GM23338 (cell line): ENCODE results near the gene ZNF366. TPM values are rescaled to one million over a fixed set of nuclear protein-coding genes. Genes with fewer than 3 reads are reported as not detected.

ENCODE experiments used
- ATAC-seq: fragments of 200-7000 bp; cut with Tn5 transposase; 3 replicates; pipeline ENCODE4 v1.9.1; 2020
- DNase-seq: peaks from one replicate; pipeline ENCODE4 v3.0.0-alpha.2; 2015; ENCODE audit warnings: low spot score
- H2AFZ ChIP-seq: fragments of 200-600 bp; sonication (generic); 2 replicates; pipeline ENCODE4 v1.8.0; 2016; ENCODE audit warnings: antibody characterized with exemption, mild to moderate bottlenecking, moderate library complexity
- H3F3A ChIP-seq: fragments of 200-600 bp; sonication (generic); replicated peaks from 2 replicates; pipeline ENCODE4 v1.8.0; 2017; ENCODE audit warnings: antibody characterized with exemption, mixed run types, low read depth
- H3K27ac ChIP-seq: fragments of 200-600 bp; sonication (generic); 2 replicates; pipeline ENCODE4 v1.6.1; 2016; ENCODE audit warnings: low read depth
- H3K27me3 ChIP-seq: fragments of 200-600 bp; sonication (generic); 2 replicates; pipeline ENCODE4 v1.8.0; 2016; ENCODE audit warnings: mild to moderate bottlenecking, mixed run types, moderate library complexity; ENCODE audit not compliant: insufficient read depth
- H3K36me3 ChIP-seq: fragments of 200-600 bp; sonication (generic); 2 replicates; pipeline ENCODE4 v1.8.0; 2016; ENCODE audit warnings: mild to moderate bottlenecking; ENCODE audit not compliant: insufficient read depth
- H3K4me1 ChIP-seq: fragments of 200-600 bp; sonication (generic); 2 replicates; pipeline ENCODE4 v1.8.0; 2016; ENCODE audit warnings: mild to moderate bottlenecking, moderate library complexity; ENCODE audit not compliant: insufficient read depth
- H3K4me2 ChIP-seq: fragments of 200-600 bp; sonication (generic); 2 replicates; pipeline ENCODE4 v1.7.1; 2017; ENCODE audit warnings: mixed run types
- H3K4me3 ChIP-seq: fragments of 200-600 bp; sonication (generic); 2 replicates; pipeline ENCODE4 v1.6.1; 2016; ENCODE audit warnings: mixed run types
- H3K79me2 ChIP-seq: fragments of 200-600 bp; sonication (generic); replicated peaks from 2 replicates; pipeline ENCODE4 v1.8.0; 2017; ENCODE audit warnings: mild to moderate bottlenecking; ENCODE audit not compliant: insufficient read depth
- H3K9me2 ChIP-seq: fragments of 200-600 bp; sonication (generic); 2 replicates; pipeline ENCODE4 v1.8.0; 2017; ENCODE audit not compliant: insufficient read depth
- H4K20me1 ChIP-seq: fragments of 200-600 bp; sonication (generic); replicated peaks from 2 replicates; pipeline ENCODE4 v1.8.0; 2017; ENCODE audit warnings: mild to moderate bottlenecking; ENCODE audit not compliant: insufficient read depth
- H3K27ac Mint-ChIP-seq: 2 replicates; pipeline ENCODE4 v1.8.0; 2020; ENCODE audit warnings: inconsistent platforms, mild to moderate bottlenecking, moderate library complexity, mixed read lengths
- H3K27me3 Mint-ChIP-seq: 3 replicates; pipeline ENCODE4 v1.8.0; 2022; ENCODE audit warnings: low read depth, mild to moderate bottlenecking, moderate library complexity, mixed read lengths, inconsistent platforms; ENCODE audit not compliant: insufficient read depth, poor library complexity
- H3K36me3 Mint-ChIP-seq: 3 replicates; pipeline ENCODE4 v1.8.0; 2021; ENCODE audit warnings: low read depth, mild to moderate bottlenecking, inconsistent platforms, moderate library complexity, mixed read lengths
- H3K4me1 Mint-ChIP-seq: 3 replicates; pipeline ENCODE4 v1.8.0; 2020; ENCODE audit warnings: mild to moderate bottlenecking, inconsistent platforms, mixed read lengths
- H3K4me3 Mint-ChIP-seq: 3 replicates; pipeline ENCODE4 v1.8.0; 2021; ENCODE audit warnings: moderate library complexity, mild to moderate bottlenecking, inconsistent platforms, mixed read lengths
- H3K9me3 Mint-ChIP-seq: 3 replicates; pipeline ENCODE4 v1.8.0; 2020; ENCODE audit warnings: moderate library complexity, mild to moderate bottlenecking, inconsistent platforms, mixed read lengths
- EZH2 ChIP-seq: fragments of 200-600 bp; sonication (generic); IDR thresholded peaks from one replicate; pipeline ENCODE4 v1.8.0; 2017; ENCODE audit warnings: antibody characterized with exemption, mild to moderate bottlenecking, low read depth; ENCODE audit not compliant: unreplicated experiment
- EZH2phosphoT487 ChIP-seq: fragments of 200-600 bp; sonication (generic); IDR thresholded peaks from one replicate; pipeline ENCODE4 v1.8.1; 2018; ENCODE audit warnings: antibody characterized with exemption; ENCODE audit not compliant: unreplicated experiment
- POLR2AphosphoS5 ChIP-seq: IDR thresholded peaks from 2 replicates; pipeline ENCODE4 v1.6.1; 2016; ENCODE audit warnings: antibody characterized with exemption, low read depth
- REST ChIP-seq: IDR thresholded peaks from one replicate; pipeline ENCODE4 v1.6.1; 2018; ENCODE audit warnings: antibody characterized with exemption; ENCODE audit not compliant: unreplicated experiment
- ZNF114 ChIP-seq: fragments of 250-450 bp; sonication (Bioruptor Pico); IDR thresholded peaks from 2 replicates; pipeline ENCODE4 v1.5.0; 2020; ENCODE audit warnings: mild to moderate bottlenecking, moderate library complexity
- ZNF331 ChIP-seq: fragments of 250-450 bp; sonication (Bioruptor Pico); IDR thresholded peaks from 2 replicates; pipeline ENCODE4 v1.5.0; 2020; ENCODE audit warnings: low read depth, mild to moderate bottlenecking, moderate library complexity
- polyA plus RNA-seq: library from polyadenylated mRNA; unstranded; fragments of >200 nt; fragmentation: Nextera tagmentation; extraction: Ambion mirVana; gene quantifications from 2 replicates; pipeline ENCODE4 v1.2.1, GENCODE V29; 2016
- total RNA-seq: library from RNA; depleted of rRNA; stranded (reverse); fragments of >200 nt; shearing (Covaris generic); gene quantifications from 2 replicates; pipeline ENCODE4 v1.2.3, GENCODE V29; 2014
- TF ChIP-seq, protein P1 (sequence below), 2 experiments: fragments of 200-600 bp in 1 of 2; sonication (generic) in 1 of 2; conservative IDR thresholded peaks; 2 replicates each; pipeline versions ENCODE4 v1.5.1 to v1.6.1; 2016 to 2017; ENCODE audit warnings: antibody characterized with exemption in 2 of 2, low read depth in 2 of 2, mild to moderate bottlenecking in 2 of 2, moderate library complexity in 1 of 2
- TF ChIP-seq, protein P2 (sequence below): fragments of 250-450 bp; sonication (Bioruptor Pico); IDR thresholded peaks from 2 replicates; pipeline ENCODE4 v1.5.0; 2020; ENCODE audit warnings: mild to moderate bottlenecking, moderate library complexity
- TF ChIP-seq, protein P3 (sequence below): IDR thresholded peaks from 2 replicates; pipeline ENCODE4 v1.6.1; 2016; ENCODE audit warnings: antibody characterized with exemption

The ZNF366 gene
- total and polyA plus RNA-seq, 2 experiments from 2014 or later: not detected

GRCh38 chr5:72523960-72524582, 16.9 kb upstream of the ZNF366 start:
- Mint-ChIP-seq H3K27ac (no peak overlapping the region), H3K36me3 (no peaks in the 10 kb centered on the region), H3K4me3 (no peak overlapping the region), H3K27me3 (no peaks in the 10 kb centered on the region), H3K9me3 (peaks cover 3% of the 10 kb centered on the region; the same call in 1 of the 3 replicates), H3K4me1 (no peaks in the 10 kb centered on the region)
- Histone ChIP-seq H3F3A (no peaks in the 10 kb centered on the region), H3K27me3 (no peaks in the 10 kb centered on the region), H3K4me1 (no peaks in the 10 kb centered on the region), H4K20me1 (no peaks in the 10 kb centered on the region), H2AFZ (no peak overlapping the region), H3K27ac (no peak overlapping the region), H3K36me3 (no peaks in the 10 kb centered on the region), H3K4me2 (no peak overlapping the region), H3K9me2 (no peaks in the 10 kb centered on the region), H3K4me3 (no peak overlapping the region), H3K79me2 (no peaks in the 10 kb centered on the region)
- DNase-seq: peak; percentile 77
- ATAC-seq: peak; percentile 73
- TF ChIP-seq EZH2phosphoT487: no peak
- TF ChIP-seq, protein P1, sequence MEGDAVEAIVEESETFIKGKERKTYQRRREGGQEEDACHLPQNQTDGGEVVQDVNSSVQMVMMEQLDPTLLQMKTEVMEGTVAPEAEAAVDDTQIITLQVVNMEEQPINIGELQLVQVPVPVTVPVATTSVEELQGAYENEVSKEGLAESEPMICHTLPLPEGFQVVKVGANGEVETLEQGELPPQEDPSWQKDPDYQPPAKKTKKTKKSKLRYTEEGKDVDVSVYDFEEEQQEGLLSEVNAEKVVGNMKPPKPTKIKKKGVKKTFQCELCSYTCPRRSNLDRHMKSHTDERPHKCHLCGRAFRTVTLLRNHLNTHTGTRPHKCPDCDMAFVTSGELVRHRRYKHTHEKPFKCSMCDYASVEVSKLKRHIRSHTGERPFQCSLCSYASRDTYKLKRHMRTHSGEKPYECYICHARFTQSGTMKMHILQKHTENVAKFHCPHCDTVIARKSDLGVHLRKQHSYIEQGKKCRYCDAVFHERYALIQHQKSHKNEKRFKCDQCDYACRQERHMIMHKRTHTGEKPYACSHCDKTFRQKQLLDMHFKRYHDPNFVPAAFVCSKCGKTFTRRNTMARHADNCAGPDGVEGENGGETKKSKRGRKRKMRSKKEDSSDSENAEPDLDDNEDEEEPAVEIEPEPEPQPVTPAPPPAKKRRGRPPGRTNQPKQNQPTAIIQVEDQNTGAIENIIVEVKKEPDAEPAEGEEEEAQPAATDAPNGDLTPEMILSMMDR (conservative IDR thresholded peaks at IDR 0.05; ENCODE audit: low read depth in 2 of 2): peak; percentile 74 to 80

DNA sequence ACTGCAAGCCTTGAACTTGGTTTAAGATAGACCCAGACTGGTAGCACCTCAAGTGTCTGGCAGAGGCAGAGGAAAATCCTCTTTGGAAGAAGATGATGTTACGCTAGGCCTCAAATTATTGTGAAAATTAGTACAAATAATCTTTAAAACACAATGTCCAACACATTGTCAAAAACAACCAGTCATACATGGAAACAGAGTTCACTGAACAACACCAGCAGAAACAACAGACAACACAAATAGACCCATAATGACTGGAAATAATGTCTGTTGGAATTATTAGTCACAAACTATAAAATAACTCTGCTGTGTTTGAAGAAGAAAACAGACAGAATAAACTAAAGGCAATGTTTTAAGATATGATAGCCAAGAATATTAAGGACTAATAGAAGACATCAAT, 15.4 kb upstream of the ZNF366 start:
- Histone ChIP-seq H3F3A (no peaks in the 10 kb centered on the region), H3K27ac (no peak overlapping the region), H3K36me3 (no peaks in the 10 kb centered on the region), H3K9me2 (no peaks in the 10 kb centered on the region), H3K4me1 (no peaks in the 10 kb centered on the region), H4K20me1 (no peaks in the 10 kb centered on the region), H2AFZ (no peak overlapping the region), H3K4me2 (no peak overlapping the region), H3K27me3 (no peaks in the 10 kb centered on the region), H3K4me3 (no peak overlapping the region), H3K79me2 (no peaks in the 10 kb centered on the region)
- DNase-seq (no peak), ATAC-seq (no peak)
- Mint-ChIP-seq H3K4me3 (no peak overlapping the region), H3K27me3 (no peaks in the 10 kb centered on the region), H3K4me1 (peaks cover 2% of the 10 kb centered on the region; the same call in 1 of the 3 replicates), H3K27ac (no peak overlapping the region), H3K9me3 (peaks cover 3% of the 10 kb centered on the region; the same call in 1 of the 3 replicates), H3K36me3 (no peaks in the 10 kb centered on the region)
- no peak for TF ChIP-seq ZNF331 (CRISPR knock-in tag)
- TF ChIP-seq ZNF114 (CRISPR knock-in tag): no peak
- TF ChIP-seq, protein P2, sequence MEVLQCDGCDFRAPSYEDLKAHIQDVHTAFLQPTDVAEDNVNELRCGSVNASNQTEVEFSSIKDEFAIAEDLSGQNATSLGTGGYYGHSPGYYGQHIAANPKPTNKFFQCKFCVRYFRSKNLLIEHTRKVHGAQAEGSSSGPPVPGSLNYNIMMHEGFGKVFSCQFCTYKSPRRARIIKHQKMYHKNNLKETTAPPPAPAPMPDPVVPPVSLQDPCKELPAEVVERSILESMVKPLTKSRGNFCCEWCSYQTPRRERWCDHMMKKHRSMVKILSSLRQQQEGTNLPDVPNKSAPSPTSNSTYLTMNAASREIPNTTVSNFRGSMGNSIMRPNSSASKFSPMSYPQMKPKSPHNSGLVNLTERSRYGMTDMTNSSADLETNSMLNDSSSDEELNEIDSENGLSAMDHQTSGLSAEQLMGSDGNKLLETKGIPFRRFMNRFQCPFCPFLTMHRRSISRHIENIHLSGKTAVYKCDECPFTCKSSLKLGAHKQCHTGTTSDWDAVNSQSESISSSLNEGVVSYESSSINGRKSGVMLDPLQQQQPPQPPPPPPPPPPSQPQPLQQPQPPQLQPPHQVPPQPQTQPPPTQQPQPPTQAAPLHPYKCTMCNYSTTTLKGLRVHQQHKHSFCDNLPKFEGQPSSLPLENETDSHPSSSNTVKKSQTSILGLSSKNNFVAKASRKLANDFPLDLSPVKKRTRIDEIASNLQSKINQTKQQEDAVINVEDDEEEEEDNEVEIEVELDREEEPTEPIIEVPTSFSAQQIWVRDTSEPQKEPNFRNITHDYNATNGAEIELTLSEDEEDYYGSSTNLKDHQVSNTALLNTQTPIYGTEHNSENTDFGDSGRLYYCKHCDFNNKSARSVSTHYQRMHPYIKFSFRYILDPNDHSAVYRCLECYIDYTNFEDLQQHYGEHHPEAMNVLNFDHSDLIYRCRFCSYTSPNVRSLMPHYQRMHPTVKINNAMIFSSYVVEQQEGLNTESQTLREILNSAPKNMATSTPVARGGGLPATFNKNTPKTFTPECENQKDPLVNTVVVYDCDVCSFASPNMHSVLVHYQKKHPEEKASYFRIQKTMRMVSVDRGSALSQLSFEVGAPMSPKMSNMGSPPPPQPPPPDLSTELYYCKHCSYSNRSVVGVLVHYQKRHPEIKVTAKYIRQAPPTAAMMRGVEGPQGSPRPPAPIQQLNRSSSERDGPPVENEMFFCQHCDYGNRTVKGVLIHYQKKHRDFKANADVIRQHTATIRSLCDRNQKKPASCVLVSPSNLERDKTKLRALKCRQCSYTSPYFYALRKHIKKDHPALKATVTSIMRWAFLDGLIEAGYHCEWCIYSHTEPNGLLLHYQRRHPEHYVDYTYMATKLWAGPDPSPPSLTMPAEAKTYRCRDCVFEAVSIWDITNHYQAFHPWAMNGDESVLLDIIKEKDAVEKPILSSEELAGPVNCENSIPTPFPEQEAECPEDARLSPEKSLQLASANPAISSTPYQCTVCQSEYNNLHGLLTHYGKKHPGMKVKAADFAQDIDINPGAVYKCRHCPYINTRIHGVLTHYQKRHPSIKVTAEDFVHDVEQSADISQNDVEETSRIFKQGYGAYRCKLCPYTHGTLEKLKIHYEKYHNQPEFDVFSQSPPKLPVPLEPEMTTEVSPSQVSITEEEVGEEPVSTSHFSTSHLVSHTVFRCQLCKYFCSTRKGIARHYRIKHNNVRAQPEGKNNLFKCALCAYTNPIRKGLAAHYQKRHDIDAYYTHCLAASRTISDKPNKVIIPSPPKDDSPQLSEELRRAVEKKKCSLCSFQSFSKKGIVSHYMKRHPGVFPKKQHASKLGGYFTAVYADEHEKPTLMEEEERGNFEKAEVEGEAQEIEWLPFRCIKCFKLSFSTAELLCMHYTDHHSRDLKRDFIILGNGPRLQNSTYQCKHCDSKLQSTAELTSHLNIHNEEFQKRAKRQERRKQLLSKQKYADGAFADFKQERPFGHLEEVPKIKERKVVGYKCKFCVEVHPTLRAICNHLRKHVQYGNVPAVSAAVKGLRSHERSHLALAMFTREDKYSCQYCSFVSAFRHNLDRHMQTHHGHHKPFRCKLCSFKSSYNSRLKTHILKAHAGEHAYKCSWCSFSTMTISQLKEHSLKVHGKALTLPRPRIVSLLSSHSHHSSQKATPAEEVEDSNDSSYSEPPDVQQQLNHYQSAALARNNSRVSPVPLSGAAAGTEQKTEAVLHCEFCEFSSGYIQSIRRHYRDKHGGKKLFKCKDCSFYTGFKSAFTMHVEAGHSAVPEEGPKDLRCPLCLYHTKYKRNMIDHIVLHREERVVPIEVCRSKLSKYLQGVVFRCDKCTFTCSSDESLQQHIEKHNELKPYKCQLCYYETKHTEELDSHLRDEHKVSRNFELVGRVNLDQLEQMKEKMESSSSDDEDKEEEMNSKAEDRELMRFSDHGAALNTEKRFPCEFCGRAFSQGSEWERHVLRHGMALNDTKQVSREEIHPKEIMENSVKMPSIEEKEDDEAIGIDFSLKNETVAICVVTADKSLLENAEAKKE (CRISPR knock-in tag): no peak
- TF ChIP-seq POLR2AphosphoS5: no peak
- no peak for TF ChIP-seq REST
- TF ChIP-seq, protein P3, sequence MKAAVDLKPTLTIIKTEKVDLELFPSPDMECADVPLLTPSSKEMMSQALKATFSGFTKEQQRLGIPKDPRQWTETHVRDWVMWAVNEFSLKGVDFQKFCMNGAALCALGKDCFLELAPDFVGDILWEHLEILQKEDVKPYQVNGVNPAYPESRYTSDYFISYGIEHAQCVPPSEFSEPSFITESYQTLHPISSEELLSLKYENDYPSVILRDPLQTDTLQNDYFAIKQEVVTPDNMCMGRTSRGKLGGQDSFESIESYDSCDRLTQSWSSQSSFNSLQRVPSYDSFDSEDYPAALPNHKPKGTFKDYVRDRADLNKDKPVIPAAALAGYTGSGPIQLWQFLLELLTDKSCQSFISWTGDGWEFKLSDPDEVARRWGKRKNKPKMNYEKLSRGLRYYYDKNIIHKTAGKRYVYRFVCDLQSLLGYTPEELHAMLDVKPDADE: no peak
- no peak for TF ChIP-seq EZH2
